Loucy (cell line): ENCODE data around the gene PITX1.

Experiments
- CTCF ChIP-seq: fragments of 200-600 bp; sonication (generic); conservative IDR thresholded peaks from 2 replicates; pipeline ENCODE4 v1.5.1; 2014; ENCODE audit warnings: mild to moderate bottlenecking, antibody characterized with exemption, low read length
- EZH2phosphoT487 ChIP-seq: fragments of 200-600 bp; IDR thresholded peaks from 2 replicates; pipeline ENCODE4 v1.6.1; 2018; ENCODE audit warnings: antibody characterized with exemption, mild to moderate bottlenecking, moderate library complexity, borderline replicate concordance

DNA sequence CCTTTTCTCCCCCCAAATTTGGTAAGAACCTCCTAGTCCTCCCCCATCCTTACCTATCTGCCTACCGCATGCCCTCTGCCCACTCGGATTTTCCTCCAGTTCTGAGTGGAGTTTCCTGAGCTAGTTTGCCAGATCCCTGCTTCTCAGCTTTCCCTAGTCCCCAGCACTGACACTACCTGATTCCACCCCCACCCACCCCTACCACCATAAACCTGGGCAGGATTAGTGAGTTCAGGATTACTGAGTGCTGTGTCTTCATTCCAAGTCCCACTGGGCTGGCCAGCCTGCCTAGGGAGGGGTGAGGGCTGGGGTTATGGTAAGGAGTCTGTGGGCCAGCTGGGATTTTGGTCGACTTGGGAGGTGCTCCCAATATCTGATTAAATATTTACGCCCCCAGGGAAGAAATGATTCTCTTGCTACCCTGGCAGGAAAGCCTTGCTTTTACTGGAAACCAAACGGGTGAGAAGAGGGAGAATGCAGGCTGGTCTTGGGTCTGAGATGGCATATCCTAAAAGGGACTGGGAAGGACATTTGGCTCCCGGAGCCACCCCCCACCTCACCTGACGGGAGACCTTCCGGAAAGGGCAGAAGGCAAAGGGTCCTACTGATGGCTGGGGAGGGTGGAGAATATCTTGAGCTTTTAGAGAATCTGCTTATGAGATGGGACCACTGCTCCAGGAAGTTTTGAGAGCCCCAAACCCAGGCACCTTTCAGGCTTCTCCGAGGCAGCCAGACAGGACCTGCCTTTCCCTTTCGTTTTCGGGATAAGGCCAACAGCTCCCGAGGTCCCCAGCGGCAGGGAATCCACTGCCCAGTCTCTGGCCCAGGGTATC is 3.7 kb downstream of the PITX1 start:
- TF ChIP-seq CTCF (no peak), EZH2phosphoT487 (no peak)
